ENCODE results near the gene CYRIA.

CYRIA gene

DNA sequence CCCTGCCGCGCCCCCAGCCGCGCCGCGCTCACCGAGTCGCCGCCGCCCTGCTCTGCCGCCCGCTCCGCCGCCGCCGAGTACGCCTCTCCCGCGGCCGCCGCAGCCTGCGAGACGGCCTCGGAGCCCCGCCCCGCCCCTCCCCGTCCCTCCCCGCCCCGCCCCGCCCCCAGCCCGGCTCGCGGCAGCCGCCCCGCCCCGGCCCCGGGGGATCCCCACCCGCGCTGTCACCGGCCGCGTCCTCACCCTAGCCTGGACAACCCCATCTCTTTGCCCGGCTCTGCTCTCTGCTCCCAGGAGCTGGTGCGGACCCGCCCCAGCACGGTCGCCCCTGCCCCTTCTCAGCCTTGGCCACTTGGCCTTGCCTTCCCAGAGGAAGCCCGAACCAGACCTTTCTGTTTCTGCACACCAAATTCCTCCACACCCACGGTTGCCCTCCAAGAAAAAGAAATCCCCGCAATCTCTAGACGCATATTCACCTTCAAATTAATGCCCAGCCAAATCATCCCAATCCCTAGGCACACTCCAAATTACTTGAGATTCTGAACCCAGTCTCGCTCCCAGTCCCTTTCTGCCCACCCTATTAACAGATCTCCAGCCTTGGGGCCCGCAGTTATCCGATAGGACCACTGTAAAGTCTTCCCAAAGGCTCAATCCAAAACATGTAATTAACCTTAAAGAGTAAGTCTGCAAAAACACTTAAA, at the start of gene CYRIA:
TSS of gene CYRIA (minus strand) at position 87 of the 701 bp plus-strand sequence. CDS start 77,715 bp downstream, outside the sequence.
- DNase-seq = peak in 2 of 4 experiments; percentile 4 to 5

DNA sequence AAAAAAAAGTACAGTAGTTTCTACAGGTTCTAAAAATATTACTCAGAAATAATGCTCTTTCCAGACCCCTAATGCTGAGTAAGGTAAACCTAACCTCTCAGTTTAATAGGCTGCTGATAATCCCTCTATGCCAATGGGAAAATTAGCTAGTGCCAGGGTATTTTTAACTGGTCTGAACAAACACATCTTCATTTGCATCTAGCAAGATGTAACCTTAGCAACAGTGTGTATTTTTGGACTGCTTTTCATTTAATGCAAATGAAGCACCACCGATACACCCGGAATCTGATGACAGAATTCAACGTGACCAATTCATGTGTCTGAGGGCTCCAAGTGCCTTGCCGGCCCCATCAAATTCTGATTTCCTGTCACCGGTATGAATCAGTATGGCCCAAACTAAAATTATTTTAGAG, 47.4 kb upstream of the CYRIA start:
- no peak for DNase-seq

GRCh38 chr2:16709769-16710168, 44.1 kb upstream of the CYRIA start:
- DNase-seq = no peak

DNA sequence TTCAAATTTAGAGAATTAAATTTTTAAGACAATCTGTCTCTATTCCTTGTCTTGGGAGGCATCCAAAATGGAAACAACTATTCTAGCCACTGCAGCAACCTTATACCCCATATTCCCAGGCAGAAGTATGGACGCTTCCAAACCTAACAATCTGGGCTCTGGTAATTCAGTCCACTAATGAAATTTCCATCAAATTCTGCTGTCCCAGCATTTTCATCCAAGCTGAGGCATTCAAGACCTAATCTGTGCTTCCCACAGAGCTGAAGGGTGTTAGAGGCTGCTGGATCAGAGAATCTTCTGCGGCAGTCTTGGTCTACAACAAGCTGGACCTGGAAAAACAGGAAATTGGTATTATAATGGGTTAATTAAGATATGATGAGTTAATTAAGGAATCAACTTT, 42.5 kb upstream of the CYRIA start:
- no peak for DNase-seq

GRCh38 chr2:16707014-16707623, 41.5 kb upstream of the CYRIA start:
- DNase-seq = no peak

- no peak for DNase-seq
These were observed 35.1 kb upstream of the CYRIA start for GRCh38 chr2:16700551-16701259.

DNA sequence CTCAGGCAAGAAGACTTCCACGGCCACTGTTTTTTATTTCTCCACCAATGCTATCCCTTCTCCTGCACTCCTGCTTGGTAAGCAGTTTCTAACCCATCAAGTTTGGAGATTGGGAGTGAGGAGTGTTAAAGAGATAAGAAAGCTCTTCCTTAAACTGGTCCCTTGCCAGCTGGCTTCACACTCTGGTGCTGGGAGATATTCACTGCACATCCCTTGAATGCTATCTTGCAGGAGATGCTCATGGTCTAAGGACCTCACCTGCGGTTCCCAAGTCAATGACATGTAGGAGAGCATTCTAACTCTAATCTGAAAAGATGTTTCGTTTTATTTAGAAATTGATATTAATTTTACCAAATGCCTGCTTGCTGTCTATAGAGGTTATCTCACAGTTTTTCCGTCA, 28.2 kb upstream of the CYRIA start:
- no peak for DNase-seq

DNA sequence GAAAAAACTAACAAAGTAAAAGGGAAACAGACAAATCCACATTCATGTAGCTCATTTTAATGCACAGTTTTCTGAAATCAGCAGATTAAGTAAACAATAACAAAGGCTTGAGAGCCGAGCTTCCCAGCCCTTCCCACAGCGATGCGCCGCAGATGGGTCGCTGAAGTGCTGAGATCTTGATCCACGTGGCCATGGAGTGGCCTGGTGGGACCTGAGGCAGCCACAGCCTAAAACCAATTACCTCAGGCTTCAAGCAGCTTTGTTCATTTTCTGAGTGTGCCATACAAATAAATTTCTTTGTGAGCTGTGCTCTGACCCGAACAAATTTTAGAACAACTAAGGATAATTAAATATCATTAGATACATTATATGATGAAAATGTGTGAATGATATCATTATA, 25.6 kb upstream of the CYRIA start:
- no peak for DNase-seq

DNA sequence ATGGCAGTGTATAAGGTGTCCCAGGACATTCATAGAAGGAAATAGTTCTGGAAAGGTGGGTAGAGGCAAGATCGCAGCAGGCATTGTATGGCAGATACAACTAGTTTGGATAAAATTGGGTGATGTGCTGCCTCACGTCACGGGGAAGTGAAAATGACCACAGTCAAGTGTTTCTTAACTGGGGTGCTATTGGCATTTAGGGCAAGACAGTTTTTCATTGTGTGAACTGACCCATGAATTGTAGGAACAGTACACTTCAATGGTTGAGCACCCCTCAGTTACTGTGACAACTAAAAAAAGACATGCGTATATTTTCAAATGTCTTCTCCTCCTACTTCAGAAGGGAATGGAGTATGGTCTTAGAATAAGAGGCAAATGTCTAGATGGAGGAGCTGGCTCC, 22.3 kb upstream of the CYRIA start:
- DNase-seq = no peak

DNA sequence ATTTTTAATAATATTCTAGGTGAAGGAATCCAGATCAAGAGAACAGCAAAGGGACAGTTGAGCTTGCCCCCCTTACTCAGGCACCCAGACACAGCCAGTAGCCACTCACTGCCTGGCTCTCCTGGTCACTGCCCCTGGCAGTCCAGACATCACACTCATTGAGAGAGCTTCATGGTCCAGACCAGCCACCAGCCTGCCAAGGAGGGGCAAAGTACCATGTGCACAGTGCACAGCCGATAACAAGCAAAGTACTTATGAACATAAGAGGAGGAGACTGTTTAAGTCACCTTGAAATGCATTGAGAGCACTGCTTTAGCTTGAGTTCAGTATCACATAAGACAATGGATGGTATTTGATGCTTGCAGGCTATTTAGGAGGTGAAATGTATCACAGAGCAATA, 21.6 kb upstream of the CYRIA start:
- DNase-seq = no peak

DNA sequence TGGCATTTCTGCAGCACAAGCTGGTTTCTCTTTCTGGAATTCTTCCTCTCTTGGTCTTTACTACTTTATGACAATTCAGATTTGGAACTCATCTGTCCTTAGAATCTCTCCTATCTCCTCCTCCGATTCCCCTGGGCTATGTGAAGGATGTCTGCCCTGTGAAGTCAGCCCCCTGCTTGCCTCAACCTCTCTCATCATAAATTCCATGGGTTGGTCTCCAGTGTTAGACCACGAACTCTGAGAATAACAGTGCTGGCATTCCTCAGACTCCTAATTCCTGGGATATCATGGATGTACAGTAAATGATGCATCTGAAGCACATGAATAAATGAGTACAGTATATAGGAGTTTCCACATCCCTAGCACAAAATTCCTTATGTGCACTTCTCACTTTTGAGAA, 21.0 kb upstream of the CYRIA start:
- no peak for DNase-seq

DNA sequence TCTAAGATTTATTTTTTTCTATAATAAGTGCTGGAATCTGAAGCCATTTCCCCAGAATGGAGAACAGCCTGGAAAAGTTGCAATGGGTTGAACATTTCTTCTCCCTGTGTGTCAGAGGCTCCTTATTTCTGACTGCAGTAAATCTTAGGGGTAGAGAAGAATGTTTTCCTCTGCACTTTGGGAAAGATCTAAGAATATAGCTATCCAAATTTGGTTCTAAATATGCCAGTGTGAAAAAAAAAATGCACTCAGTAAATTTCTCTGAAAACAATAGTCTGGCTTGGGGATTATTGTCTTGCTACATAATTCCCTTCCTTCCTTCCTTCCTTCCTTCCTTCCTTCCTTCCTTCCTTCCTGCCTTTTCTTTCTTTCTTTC, 19.7 kb upstream of the CYRIA start:
- DNase-seq = no peak

GRCh38 chr2:16684676-16685339, 19.2 kb upstream of the CYRIA start:
- DNase-seq = no peak

- no peak for DNase-seq
These were observed 17.9 kb upstream of the CYRIA start for GRCh38 chr2:16683576-16683975.

DNA sequence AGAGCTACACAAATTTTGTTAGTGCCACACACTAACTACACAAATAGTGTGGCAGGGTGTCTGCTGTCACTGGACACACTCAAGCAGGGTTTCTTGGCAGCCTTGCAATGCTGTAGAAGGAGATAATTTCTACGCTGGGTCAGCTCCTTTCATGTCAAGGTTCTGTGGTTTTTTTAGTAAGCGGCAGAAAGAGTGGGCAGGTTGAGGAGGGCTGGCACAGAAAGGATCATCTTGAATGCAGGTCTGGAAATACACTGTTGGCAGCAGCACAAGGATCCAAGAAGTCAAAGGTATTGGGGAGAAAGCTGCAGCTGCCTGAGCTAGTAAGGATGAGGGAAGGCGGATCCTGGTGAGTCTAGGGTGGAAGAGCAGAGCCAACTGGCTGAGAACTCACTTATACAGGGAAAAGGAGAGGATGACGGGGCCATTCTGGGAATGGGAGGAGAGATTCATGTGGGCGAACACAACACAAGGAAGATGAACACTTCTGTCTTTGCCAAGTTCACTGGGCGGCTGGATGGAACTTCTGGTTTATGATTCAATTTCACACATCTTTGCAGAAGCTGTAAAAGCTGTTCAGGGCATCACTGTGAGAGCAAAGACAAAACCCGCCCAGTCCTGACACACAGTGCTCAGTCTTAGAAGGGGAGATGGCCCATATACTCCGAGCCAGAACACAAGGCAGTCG, 16.9 kb upstream of the CYRIA start:
- DNase-seq = no peak

GRCh38 chr2:16680781-16681180, 15.1 kb upstream of the CYRIA start:
- no peak for DNase-seq

DNA sequence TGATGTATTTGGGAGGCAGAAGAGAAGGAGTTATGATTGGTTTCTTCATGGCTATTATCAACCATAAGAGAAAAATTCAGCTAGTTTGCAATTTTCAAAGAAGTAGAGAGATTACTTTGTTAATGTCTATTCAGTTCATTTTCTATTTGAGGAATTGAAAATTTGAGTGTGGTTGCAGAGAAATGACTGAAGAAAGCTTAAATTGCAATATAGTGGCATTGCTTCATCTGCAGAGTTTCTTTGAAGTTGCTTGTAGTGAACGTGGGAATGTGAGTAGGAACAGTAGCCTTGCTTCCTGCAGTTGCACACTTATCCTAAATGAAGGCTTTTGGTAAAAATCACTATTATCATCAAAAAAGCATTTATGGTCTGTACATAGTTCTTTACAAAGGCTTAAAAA, 14.7 kb upstream of the CYRIA start:
- no peak for DNase-seq

DNA sequence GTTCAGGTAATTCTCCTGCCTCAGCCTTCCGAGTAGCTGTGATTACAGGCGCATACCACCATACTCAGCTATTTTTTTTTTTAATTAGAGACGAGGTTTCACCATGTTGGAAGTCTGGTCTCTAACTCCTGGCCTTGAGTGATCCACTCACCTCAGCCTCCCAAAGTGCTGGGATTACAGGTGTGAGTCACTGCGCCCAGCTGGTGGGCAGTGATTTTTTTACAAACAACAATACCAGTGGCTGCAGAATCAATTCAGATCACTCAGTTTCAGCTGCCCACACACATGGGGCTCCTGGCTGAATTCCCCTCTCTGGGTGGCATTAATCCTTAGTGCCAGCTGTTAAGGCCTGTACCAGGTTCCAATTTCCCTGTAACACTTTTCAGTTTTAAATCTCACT, 13.3 kb upstream of the CYRIA start:
- no peak for DNase-seq

- no peak for DNase-seq
These were observed 12.2 kb upstream of the CYRIA start for GRCh38 chr2:16677875-16678274.

- no peak for DNase-seq
These were observed 10.1 kb upstream of the CYRIA start for GRCh38 chr2:16675781-16676180.

GRCh38 chr2:16674154-16674553, 8.5 kb upstream of the CYRIA start:
- DNase-seq = no peak

DNA sequence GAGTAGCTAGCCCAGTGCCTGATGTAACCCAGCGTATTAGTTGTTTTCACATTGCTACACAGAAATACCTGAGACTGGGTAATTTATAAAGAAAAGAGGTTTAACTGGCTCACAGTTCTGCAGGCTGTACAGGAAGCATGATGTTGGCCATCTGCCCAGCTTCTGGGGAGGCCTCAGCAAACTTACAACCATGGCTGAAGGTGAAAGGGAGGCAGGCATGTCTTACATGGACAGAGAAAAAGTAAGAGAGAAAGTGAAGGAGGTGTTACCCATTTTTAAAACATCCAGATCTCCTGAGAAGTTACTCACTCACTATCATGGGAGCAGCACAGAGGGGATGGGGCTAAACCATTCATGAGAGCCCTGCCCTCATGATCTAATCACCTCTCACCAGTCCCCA, 6.1 kb upstream of the CYRIA start:
- DNase-seq = no peak

DNA sequence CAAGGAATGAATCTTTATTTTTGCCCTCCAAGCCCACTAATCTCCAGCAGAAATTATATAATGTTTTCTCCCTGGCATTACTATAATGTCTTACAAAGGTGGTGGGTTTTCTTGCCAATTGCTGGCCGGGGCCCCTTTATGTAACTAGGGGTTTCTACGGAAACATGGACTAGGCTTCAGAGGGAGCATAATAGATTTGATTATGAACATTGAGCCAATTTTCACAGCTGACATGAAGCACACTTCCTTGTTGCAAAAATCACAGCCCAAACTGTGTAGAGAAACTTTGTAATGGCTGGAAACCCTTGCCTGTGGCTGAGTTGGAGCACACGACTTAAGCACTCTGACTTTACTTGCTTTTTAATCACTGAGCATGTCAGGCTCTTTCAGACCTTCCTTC, 3.8 kb upstream of the CYRIA start:
- DNase-seq = no peak

Data from activated CD4-positive, CD25-positive, alpha-beta regulatory T cell (primary cell).